Nephron (organoid): Measurements from ENCODE around the gene FAM114A1.

Experiments
- H3K27ac Mint-ChIP-seq, 3 experiments: 2 replicates each; pipeline ENCODE4 v1.8.0; 2020; ENCODE audit warnings: mixed read lengths in 3 of 3, mild to moderate bottlenecking in 2 of 3, moderate library complexity in 1 of 3
- H3K27me3 Mint-ChIP-seq: 2 replicates; pipeline ENCODE4 v1.8.0; 2021; ENCODE audit warnings: low read depth, mild to moderate bottlenecking, moderate library complexity, mixed read lengths
- H3K36me3 Mint-ChIP-seq: 2 replicates; pipeline ENCODE4 v1.8.0; 2020; ENCODE audit warnings: low read depth, mixed read lengths
- H3K4me1 Mint-ChIP-seq: 2 replicates; pipeline ENCODE4 v1.8.0; 2020; ENCODE audit warnings: mixed read lengths
- H3K4me3 Mint-ChIP-seq, 3 experiments: 2 replicates each; pipeline ENCODE4 v1.8.0; 2020; ENCODE audit warnings: mild to moderate bottlenecking in 3 of 3, mixed read lengths in 3 of 3, moderate library complexity in 2 of 3
- H3K9me3 Mint-ChIP-seq: 2 replicates; pipeline ENCODE4 v1.8.0; 2020; ENCODE audit warnings: mixed read lengths
- TF ChIP-seq, protein P1 (sequence below), 3 experiments: fragments of 200-600 bp; sonication (generic); IDR thresholded peaks; one replicate each; pipeline ENCODE4 v1.5.0; 2021; ENCODE audit warnings: antibody characterized with exemption in 3 of 3; ENCODE audit not compliant: unreplicated experiment in 3 of 3

Gene FAM114A1

DNA sequence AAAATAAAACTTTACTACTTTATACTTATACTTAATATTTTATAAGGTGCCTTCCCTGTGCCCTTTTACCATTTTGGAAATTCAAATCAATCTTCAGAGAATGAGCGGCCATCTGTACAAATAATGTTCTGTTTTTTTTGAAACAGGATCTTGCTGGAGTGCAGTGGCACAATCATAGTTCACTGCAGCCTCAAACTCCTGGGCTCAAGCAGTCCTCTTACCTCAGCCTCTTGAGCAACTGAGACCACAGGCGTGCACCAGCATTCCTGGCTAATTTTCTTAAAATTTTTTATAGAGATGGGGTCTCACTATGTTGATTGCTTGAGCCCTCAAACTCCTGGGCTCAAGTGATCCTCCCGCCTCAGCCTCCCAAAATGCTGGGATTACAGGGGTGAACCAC, 53.5 kb downstream of the FAM114A1 start:
- Mint-ChIP-seq H3K4me3 (no peak overlapping the region), H3K4me1 (peaks cover 14% of the 10 kb centered on the region), H3K27ac (no peak overlapping the region), H3K27me3 (no peaks in the 10 kb centered on the region), H3K36me3 (peaks cover 30% of the 10 kb centered on the region), H3K9me3 (no peaks in the 10 kb centered on the region)
- TF ChIP-seq, protein P1, sequence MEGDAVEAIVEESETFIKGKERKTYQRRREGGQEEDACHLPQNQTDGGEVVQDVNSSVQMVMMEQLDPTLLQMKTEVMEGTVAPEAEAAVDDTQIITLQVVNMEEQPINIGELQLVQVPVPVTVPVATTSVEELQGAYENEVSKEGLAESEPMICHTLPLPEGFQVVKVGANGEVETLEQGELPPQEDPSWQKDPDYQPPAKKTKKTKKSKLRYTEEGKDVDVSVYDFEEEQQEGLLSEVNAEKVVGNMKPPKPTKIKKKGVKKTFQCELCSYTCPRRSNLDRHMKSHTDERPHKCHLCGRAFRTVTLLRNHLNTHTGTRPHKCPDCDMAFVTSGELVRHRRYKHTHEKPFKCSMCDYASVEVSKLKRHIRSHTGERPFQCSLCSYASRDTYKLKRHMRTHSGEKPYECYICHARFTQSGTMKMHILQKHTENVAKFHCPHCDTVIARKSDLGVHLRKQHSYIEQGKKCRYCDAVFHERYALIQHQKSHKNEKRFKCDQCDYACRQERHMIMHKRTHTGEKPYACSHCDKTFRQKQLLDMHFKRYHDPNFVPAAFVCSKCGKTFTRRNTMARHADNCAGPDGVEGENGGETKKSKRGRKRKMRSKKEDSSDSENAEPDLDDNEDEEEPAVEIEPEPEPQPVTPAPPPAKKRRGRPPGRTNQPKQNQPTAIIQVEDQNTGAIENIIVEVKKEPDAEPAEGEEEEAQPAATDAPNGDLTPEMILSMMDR (IDR thresholded peaks at IDR 0.05; ENCODE audit: unreplicated experiment in 3 of 3): no peak

DNA sequence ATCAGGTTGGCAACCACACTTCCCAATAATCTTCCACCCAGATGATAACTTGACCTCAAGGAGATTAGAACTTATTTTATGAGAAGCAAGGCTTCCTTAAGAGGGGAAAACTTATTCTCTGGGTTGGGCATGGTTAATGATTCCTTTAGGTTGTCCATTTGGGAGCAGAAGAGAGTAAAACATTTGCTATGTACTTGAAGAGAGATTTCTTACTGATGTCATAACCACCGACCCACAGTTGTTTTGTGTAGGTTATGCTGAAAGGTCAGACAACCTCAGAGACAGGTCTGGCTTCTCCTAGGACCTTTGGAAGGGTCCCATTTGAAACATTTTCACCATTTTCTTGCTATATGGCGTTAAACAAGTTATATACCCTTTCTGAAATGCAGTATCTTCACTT, 56.1 kb downstream of the FAM114A1 start:
- TF ChIP-seq, protein P1 (IDR thresholded peaks at IDR 0.05; ENCODE audit: unreplicated experiment in 3 of 3): no peak
- no peaks in the 10 kb centered on the region for H3K9me3 Mint-ChIP-seq
- peak overlapping the region; percentile 79 to 90 (median 88) for H3K27ac Mint-ChIP-seq
- H3K27me3 Mint-ChIP-seq: no peaks in the 10 kb centered on the region
- H3K4me3 Mint-ChIP-seq: no peak overlapping the region
- peaks cover 20% of the 10 kb centered on the region for H3K4me1 Mint-ChIP-seq
- peaks cover 30% of the 10 kb centered on the region for H3K36me3 Mint-ChIP-seq

DNA sequence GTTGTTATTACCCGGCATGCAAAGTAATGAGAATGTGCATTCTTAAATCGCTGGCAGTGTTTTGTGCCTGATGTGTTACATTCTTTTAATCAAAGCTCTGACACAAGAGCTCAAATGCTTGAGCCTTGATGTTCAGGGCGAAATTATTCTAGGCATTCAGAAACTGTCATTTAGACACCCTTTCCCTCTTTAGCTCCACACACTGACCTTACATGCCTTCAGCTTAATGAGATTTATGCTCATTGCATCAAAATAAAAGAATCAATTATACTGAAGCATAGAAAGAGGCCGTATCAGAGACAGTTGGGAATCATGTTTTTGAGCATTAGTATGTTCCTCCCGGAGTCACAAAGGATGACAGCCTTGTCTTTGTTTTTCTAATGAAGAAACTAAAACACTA, 56.7 kb downstream of the FAM114A1 start:
- Mint-ChIP-seq H3K27ac (peak overlapping the region; percentile 79 to 90 (median 88)), H3K9me3 (no peaks in the 10 kb centered on the region), H3K27me3 (no peaks in the 10 kb centered on the region), H3K4me3 (no peak overlapping the region), H3K36me3 (peaks cover 33% of the 10 kb centered on the region), H3K4me1 (peaks cover 23% of the 10 kb centered on the region)
- TF ChIP-seq, protein P1 (IDR thresholded peaks at IDR 0.05; ENCODE audit: unreplicated experiment in 3 of 3): no peak

DNA sequence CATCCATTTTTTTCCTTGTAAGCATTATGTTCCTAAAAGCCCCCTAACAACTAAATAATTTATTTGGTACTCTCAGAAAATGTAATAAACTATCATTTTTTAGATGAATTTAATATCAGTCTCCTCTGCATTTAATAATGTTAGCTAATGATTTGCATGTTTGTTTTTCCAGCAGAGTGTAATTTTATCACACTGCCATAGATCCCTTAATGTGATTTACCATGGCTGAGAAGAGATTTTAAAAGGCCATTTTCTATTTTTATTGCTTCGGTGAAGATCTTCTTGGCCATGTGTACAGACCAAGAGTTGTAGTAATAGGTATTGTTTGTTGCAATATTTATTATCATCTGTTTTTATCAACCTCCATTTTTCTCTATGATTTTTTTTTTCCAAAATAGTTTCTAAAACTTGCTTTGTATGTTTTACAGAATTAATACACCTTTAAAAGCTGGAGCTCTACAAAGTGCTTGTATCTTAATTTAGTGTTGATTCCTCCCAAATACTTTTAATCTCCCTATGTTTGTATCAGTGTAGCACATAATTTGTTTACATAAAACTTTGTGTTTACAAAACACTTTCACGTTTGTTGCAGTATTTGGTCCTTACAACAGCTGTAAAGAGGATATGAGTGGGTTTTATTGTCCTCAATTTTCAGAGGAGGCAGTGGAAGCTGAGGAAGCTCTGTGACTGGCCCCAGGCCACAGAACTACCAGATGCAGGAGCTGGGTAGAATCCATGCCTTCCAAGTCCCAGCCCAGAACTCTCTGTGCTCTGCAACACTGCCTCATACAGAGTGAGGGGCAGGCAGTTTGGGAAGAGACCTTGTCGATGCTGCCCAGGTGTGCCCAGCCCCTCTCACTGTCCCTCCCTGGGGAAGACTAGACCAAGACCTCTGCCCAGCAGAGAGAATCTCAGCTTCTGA, 58.1 kb downstream of the FAM114A1 start:
- peaks cover 34% of the 10 kb centered on the region for H3K36me3 Mint-ChIP-seq
- TF ChIP-seq, protein P1 (IDR thresholded peaks at IDR 0.05; ENCODE audit: unreplicated experiment in 3 of 3): no peak
- no peaks in the 10 kb centered on the region for H3K27me3 Mint-ChIP-seq
- no peaks in the 10 kb centered on the region for H3K9me3 Mint-ChIP-seq
- peak overlapping the region; percentile 7 to 58 (median 39) for H3K27ac Mint-ChIP-seq
- H3K4me3 Mint-ChIP-seq: no peak overlapping the region
- H3K4me1 Mint-ChIP-seq: peaks cover 29% of the 10 kb centered on the region

DNA sequence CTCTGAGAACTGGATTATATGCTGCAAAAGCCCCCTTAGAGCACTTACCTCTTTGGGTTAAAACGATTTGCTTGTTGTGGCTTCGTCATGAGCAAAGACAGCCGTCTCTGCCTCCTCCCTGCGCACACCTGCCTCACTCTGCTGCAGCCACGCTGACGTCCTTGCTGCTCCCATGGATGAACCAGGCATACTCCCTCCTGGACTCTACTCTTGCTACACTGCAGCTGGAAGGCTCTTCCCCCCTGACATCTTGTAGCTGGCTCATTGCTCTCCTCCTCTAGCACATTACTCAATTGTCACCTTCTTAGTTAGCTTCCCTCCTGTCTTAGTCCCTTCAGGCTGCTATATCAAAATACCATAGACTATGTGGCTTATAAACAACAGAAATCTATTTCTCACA, 59.3 kb downstream of the FAM114A1 start:
- TF ChIP-seq, protein P1 (IDR thresholded peaks at IDR 0.05; ENCODE audit: unreplicated experiment in 3 of 3): no peak
- H3K27ac Mint-ChIP-seq: peak overlapping the region in 2 of 3 experiments; percentile 58 to 59

DNA sequence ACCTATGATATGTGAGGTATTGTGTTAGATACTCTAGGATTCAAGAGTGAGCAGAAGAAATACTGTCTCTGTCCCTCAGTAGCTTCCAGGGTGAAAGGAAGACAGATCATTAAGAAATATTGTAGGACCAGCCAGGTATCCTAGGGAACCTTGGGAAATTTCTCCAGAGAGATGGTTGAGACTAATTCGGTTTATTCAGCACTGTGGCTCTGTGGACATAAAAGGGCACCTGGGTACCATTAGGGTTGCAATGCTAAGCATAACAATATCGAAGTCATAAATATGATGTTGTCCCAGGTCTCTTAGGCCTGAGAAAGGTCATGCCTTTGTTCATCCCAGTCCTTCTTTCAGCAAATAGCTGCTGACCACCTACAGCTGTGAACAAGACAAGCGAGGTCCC, 61.0 kb downstream of the FAM114A1 start:
- H3K4me3 Mint-ChIP-seq: no peak overlapping the region
- TF ChIP-seq, protein P1 (IDR thresholded peaks at IDR 0.05; ENCODE audit: unreplicated experiment in 3 of 3): no peak

More for the DNA sequence above, 59.3 kb downstream of the FAM114A1 start:
- no peak overlapping the region for H3K4me3 Mint-ChIP-seq
- peaks cover 29% of the 10 kb centered on the region for H3K4me1 Mint-ChIP-seq
- H3K9me3 Mint-ChIP-seq: no peaks in the 10 kb centered on the region
- no peaks in the 10 kb centered on the region for H3K27me3 Mint-ChIP-seq
- peaks cover 34% of the 10 kb centered on the region for H3K36me3 Mint-ChIP-seq

More for the DNA sequence above, 61.0 kb downstream of the FAM114A1 start:
- no peaks in the 10 kb centered on the region for H3K9me3 Mint-ChIP-seq
- peaks cover 47% of the 10 kb centered on the region for H3K36me3 Mint-ChIP-seq
- no peak overlapping the region for H3K27ac Mint-ChIP-seq
- peaks cover 28% of the 10 kb centered on the region for H3K4me1 Mint-ChIP-seq
- no peaks in the 10 kb centered on the region for H3K27me3 Mint-ChIP-seq
